ENCODE results near the gene RPE65. TPM values are rescaled to one million over a fixed set of nuclear protein-coding genes. Genes with fewer than 3 reads are reported as not detected.

Gene RPE65
- total RNA-seq, 3 donors from 2014 or later, result not detected

- Histone ChIP-seq H3K36me3 (ENCODE audit: low read depth) (no peaks in the 10 kb centered on the region), H3K4me1 (ENCODE audit: low read depth) (no peaks in the 10 kb centered on the region), H3K4me3 (no peak overlapping the region), H3K9me3 (no peaks in the 10 kb centered on the region)
- DNase-seq, result no peak
- intact Hi-C loops (cut with DNase I, micrococcal nuclease), result no loop called here
- no peak for TF ChIP-seq CTCF (IDR thresholded peaks at IDR 0.05)
- no peak for ATAC-seq
These were observed 11.2 kb upstream of the RPE65 start for GRCh38 chr1:68460935-68461334.

- no peak for TF ChIP-seq CTCF (IDR thresholded peaks at IDR 0.05)
- no peaks in the 10 kb centered on the region for H3K36me3 ChIP-seq (ENCODE audit: low read depth)
- ATAC-seq (no peak), DNase-seq (no peak)
- intact Hi-C loops (cut with DNase I, micrococcal nuclease), result no loop called here
- no peak overlapping the region for H3K4me3 ChIP-seq
- H3K9me3 ChIP-seq, result no peaks in the 10 kb centered on the region
- no peaks in the 10 kb centered on the region for H3K4me1 ChIP-seq (ENCODE audit: low read depth)
These were observed 10.0 kb upstream of the RPE65 start for GRCh38 chr1:68459796-68460195.

- intact Hi-C loops (cut with DNase I, micrococcal nuclease), result no loop called here
- no peaks in the 10 kb centered on the region for H3K36me3 ChIP-seq (ENCODE audit: low read depth)
- H3K4me3 ChIP-seq, result no peak overlapping the region
- no peaks in the 10 kb centered on the region for H3K9me3 ChIP-seq
- H3K4me1 ChIP-seq (ENCODE audit: low read depth), result no peaks in the 10 kb centered on the region
- ATAC-seq, result no peak
- DNase-seq, result no peak
- no peak for TF ChIP-seq CTCF (IDR thresholded peaks at IDR 0.05)
These were observed 9.3 kb upstream of the RPE65 start for GRCh38 chr1:68459091-68459490.

- DNase-seq, result no peak
These were observed 6.4 kb upstream of the RPE65 start for GRCh38 chr1:68456202-68456601.

GRCh38 chr1:68454534-68454933 is 4.8 kb upstream of the RPE65 start:
- DNase-seq (no peak), ATAC-seq (no peak)
- no peak for TF ChIP-seq CTCF (IDR thresholded peaks at IDR 0.05)
- no peak overlapping the region for H3K4me3 ChIP-seq
- no peaks in the 10 kb centered on the region for H3K4me1 ChIP-seq (ENCODE audit: low read depth)
- intact Hi-C loops (cut with DNase I, micrococcal nuclease), result no loop called here
- H3K36me3 ChIP-seq (ENCODE audit: low read depth), result no peaks in the 10 kb centered on the region
- no peaks in the 10 kb centered on the region for H3K9me3 ChIP-seq

More at GRCh38 chr1:68456202-68456601, 6.4 kb upstream of the RPE65 start:
- no peaks in the 10 kb centered on the region for H3K36me3 ChIP-seq (ENCODE audit: low read depth)
- no peak for TF ChIP-seq CTCF (IDR thresholded peaks at IDR 0.05)
- H3K9me3 ChIP-seq, result no peaks in the 10 kb centered on the region
- H3K4me3 ChIP-seq, result no peak overlapping the region
- intact Hi-C loops (cut with DNase I, micrococcal nuclease), result no loop called here
- no peak for ATAC-seq
- no peaks in the 10 kb centered on the region for H3K4me1 ChIP-seq (ENCODE audit: low read depth)

GRCh38 chr1:68453060-68453670 is 3.4 kb upstream of the RPE65 start:
- intact Hi-C loops (cut with DNase I, micrococcal nuclease), result no loop called here
- ATAC-seq, result no peak
- DNase-seq, result no peak
- Histone ChIP-seq H3K4me1 (ENCODE audit: low read depth) (no peaks in the 10 kb centered on the region), H3K36me3 (ENCODE audit: low read depth) (no peaks in the 10 kb centered on the region), H3K4me3 (no peak overlapping the region), H3K9me3 (no peaks in the 10 kb centered on the region)
- no peak for TF ChIP-seq CTCF (IDR thresholded peaks at IDR 0.05)

All from mucosa of descending colon (tissue), 3 donors.